SU-DHL-6 (cell line): Measurements from ENCODE around the gene CENPF.

ENCODE experiments used
- H2AFZ ChIP-seq: fragments of 200-600 bp; sonication (generic); 2 replicates; pipeline ENCODE4 v1.6.1; 2014; ENCODE audit warnings: low read depth, mild to moderate bottlenecking, moderate library complexity, mixed read lengths, antibody characterized with exemption, low read length; ENCODE audit not compliant: severe bottlenecking
- H3F3A ChIP-seq: fragments of 200-600 bp; shearing (Covaris generic); 2 replicates; pipeline ENCODE4 v1.6.0; 2016; ENCODE audit warnings: antibody characterized with exemption, mild to moderate bottlenecking; ENCODE audit not compliant: insufficient read depth
- H3K27ac ChIP-seq: fragments of 200-600 bp; sonication (generic); 2 replicates; pipeline ENCODE4 v1.5.1; 2016; ENCODE audit warnings: low read depth, mild to moderate bottlenecking, low read length, moderate library complexity, mixed read lengths
- H3K27me3 ChIP-seq: fragments of 200-600 bp; sonication (generic), shearing (Covaris generic); 2 replicates; pipeline ENCODE4 v1.6.0; 2014; ENCODE audit warnings: mild to moderate bottlenecking, low read length
- H3K36me3 ChIP-seq: fragments of 200-600 bp; sonication (generic); 2 replicates; pipeline ENCODE4 v1.6.1; 2014; ENCODE audit warnings: mild to moderate bottlenecking, low read length, mixed read lengths
- H3K4me2 ChIP-seq: fragments of 300-600, 200-600 bp; shearing (Covaris generic), sonication (generic); 2 replicates; pipeline ENCODE4 v1.6.0; 2014; ENCODE audit warnings: low read length, low read depth, mild to moderate bottlenecking; ENCODE audit not compliant: poor library complexity, severe bottlenecking
- H3K4me3 ChIP-seq: fragments of 200-600 bp; sonication (generic); 2 replicates; pipeline ENCODE4 v1.5.1; 2014; ENCODE audit warnings: antibody characterized with exemption, low read length, mild to moderate bottlenecking, mixed read lengths; ENCODE audit not compliant: insufficient read depth, poor library complexity, severe bottlenecking
- H3K79me2 ChIP-seq: fragments of 200-600 bp; sonication (generic); 2 replicates; pipeline ENCODE4 v1.6.1; 2014; ENCODE audit warnings: mild to moderate bottlenecking, low read length, moderate library complexity; ENCODE audit not compliant: insufficient read depth
- H3K9ac ChIP-seq: fragments of 200-600 bp; sonication (generic); 2 replicates; pipeline ENCODE4 v1.7.0; 2014; ENCODE audit warnings: mild to moderate bottlenecking, low read length
- H3K9me2 ChIP-seq: fragments of 200-600 bp; sonication (generic); replicated peaks from 2 replicates; pipeline ENCODE4 v1.6.1; 2014; ENCODE audit warnings: low read length; ENCODE audit not compliant: insufficient read depth
- H3K9me3 ChIP-seq: fragments of 200-600 bp; sonication (generic); 2 replicates; pipeline ENCODE4 v1.6.1; 2014; ENCODE audit warnings: low read length, mixed read lengths; ENCODE audit not compliant: insufficient read depth
- H4K20me1 ChIP-seq: fragments of 200-600 bp; sonication (generic); 2 replicates; pipeline ENCODE4 v1.6.1; 2014; ENCODE audit warnings: low read depth, mild to moderate bottlenecking, antibody characterized with exemption, low read length, moderate library complexity, mixed read lengths
- EZH2phosphoT487 ChIP-seq: fragments of 200-600 bp; sonication (generic), shearing (Covaris generic); conservative IDR thresholded peaks from 2 replicates; pipeline ENCODE4 v1.6.1; 2018; ENCODE audit warnings: mild to moderate bottlenecking, antibody characterized with exemption, low read length, moderate library complexity, mixed read lengths
- TF ChIP-seq, protein P1 (sequence below): fragments of 200-600 bp; sonication (generic); IDR thresholded peaks from one replicate; pipeline ENCODE4 v1.5.1; 2017; ENCODE audit warnings: antibody characterized with exemption, mild to moderate bottlenecking, low read length, moderate library complexity; ENCODE audit not compliant: insufficient read depth, poor library complexity, severe bottlenecking

The CENPF gene

GRCh38 chr1:214685906-214686305, 82.9 kb downstream of the CENPF start:
- no peaks in the 10 kb centered on the region for H4K20me1 ChIP-seq
- no peak overlapping the region for H3K4me3 ChIP-seq
- no peaks in the 10 kb centered on the region for H3K9me2 ChIP-seq
- no peaks in the 10 kb centered on the region for H3K9me3 ChIP-seq
- H3K4me2 ChIP-seq, result no peak overlapping the region
- H3F3A ChIP-seq, result no peaks in the 10 kb centered on the region
- no peak overlapping the region for H2AFZ ChIP-seq
- H3K36me3 ChIP-seq, result no peaks in the 10 kb centered on the region
- H3K79me2 ChIP-seq, result no peaks in the 10 kb centered on the region
- TF ChIP-seq EZH2phosphoT487, result no peak
- TF ChIP-seq, protein P1, sequence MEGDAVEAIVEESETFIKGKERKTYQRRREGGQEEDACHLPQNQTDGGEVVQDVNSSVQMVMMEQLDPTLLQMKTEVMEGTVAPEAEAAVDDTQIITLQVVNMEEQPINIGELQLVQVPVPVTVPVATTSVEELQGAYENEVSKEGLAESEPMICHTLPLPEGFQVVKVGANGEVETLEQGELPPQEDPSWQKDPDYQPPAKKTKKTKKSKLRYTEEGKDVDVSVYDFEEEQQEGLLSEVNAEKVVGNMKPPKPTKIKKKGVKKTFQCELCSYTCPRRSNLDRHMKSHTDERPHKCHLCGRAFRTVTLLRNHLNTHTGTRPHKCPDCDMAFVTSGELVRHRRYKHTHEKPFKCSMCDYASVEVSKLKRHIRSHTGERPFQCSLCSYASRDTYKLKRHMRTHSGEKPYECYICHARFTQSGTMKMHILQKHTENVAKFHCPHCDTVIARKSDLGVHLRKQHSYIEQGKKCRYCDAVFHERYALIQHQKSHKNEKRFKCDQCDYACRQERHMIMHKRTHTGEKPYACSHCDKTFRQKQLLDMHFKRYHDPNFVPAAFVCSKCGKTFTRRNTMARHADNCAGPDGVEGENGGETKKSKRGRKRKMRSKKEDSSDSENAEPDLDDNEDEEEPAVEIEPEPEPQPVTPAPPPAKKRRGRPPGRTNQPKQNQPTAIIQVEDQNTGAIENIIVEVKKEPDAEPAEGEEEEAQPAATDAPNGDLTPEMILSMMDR, result no peak
- H3K9ac ChIP-seq, result no peak overlapping the region
- no peak overlapping the region for H3K27ac ChIP-seq
- no peaks in the 10 kb centered on the region for H3K27me3 ChIP-seq

GRCh38 chr1:214686497-214686896, 83.5 kb downstream of the CENPF start:
- Histone ChIP-seq H3K4me3 (no peak overlapping the region), H3K27me3 (no peaks in the 10 kb centered on the region), H3F3A (no peaks in the 10 kb centered on the region), H4K20me1 (no peaks in the 10 kb centered on the region), H3K9me3 (no peaks in the 10 kb centered on the region), H2AFZ (no peak overlapping the region), H3K27ac (no peak overlapping the region), H3K9me2 (no peaks in the 10 kb centered on the region), H3K79me2 (no peaks in the 10 kb centered on the region), H3K36me3 (no peaks in the 10 kb centered on the region), H3K9ac (no peak overlapping the region), H3K4me2 (no peak overlapping the region)
- no peak for TF ChIP-seq EZH2phosphoT487
- TF ChIP-seq, protein P1, result no peak

- Histone ChIP-seq H3K36me3 (no peaks in the 10 kb centered on the region), H3K27me3 (no peaks in the 10 kb centered on the region), H3K79me2 (no peaks in the 10 kb centered on the region), H3K4me2 (no peak overlapping the region), H3K9ac (no peak overlapping the region), H3K4me3 (no peak overlapping the region), H3F3A (no peaks in the 10 kb centered on the region), H2AFZ (no peak overlapping the region), H4K20me1 (no peaks in the 10 kb centered on the region), H3K27ac (no peak overlapping the region), H3K9me2 (no peaks in the 10 kb centered on the region), H3K9me3 (no peaks in the 10 kb centered on the region)
- TF ChIP-seq, protein P1, result no peak
- TF ChIP-seq EZH2phosphoT487, result no peak
Measured at GRCh38 chr1:214688891-214689290, 85.9 kb downstream of the CENPF start.
